NCI-H187 treated with DMSO at 0.1 percent for 48 hours (cell line): ENCODE data around the gene TRIML1.

ENCODE experiments used
- DNase-seq: peaks from one replicate; lab custom pipeline; 2025; lab: John Stamatoyannopoulos, UW

TRIML1 gene, protein sequence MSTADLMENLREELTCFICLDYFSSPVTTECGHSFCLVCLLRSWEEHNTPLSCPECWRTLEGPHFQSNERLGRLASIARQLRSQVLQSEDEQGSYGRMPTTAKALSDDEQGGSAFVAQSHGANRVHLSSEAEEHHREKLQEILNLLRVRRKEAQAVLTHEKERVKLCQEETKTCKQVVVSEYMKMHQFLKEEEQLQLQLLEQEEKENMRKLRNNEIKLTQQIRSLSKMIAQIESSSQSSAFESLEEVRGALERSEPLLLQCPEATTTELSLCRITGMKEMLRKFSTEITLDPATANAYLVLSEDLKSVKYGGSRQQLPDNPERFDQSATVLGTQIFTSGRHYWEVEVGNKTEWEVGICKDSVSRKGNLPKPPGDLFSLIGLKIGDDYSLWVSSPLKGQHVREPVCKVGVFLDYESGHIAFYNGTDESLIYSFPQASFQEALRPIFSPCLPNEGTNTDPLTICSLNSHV

DNA sequence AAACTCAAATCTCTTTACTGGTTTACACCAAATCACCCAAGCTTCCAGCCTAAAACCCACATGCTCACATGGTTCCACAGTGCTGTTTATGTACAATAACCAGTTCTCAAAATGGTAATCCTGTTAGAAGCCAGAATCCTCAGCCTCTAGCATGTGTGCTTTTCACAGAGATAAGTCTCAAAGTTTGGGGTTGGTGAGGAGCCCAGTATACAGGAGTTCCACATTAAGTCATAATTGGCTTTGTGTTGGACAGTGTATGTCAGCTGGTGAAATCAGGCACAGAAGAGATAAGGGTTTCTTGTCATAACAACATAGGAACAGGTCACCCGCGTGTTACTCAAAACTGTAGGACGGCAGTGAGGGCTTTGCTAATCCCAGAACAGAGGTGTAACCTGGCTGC is at the start of gene TRIML1:
TSS of gene TRIML1 (plus strand) at position 301 of the 400 bp plus-strand sequence. CDS start 118 bp downstream, outside the sequence.
- no peak for DNase-seq

DNA sequence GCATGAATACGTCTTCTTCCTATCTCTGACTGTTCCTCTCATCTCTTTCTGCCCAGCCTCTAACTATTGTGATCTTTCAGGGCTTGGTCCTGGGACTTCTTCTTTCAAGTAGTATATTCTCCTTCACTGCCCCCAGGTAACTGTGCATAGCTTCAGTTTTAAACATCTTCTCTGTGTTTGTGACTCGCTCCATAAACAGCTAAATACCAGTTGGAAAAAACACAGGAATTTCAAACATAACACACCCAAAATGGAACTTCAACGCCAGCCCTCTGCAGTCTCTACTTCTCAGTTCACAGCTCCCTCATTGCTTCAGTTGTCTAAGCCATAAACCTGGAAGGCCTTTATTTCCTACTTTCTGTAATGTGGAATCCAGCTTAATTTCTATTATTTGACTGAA is 46.4 kb upstream of the TRIML1 start:
- DNase-seq: no peak

- no peak for DNase-seq
These were observed 32.8 kb upstream of the TRIML1 start for GRCh38 chr4:188106454-188106853.

DNA sequence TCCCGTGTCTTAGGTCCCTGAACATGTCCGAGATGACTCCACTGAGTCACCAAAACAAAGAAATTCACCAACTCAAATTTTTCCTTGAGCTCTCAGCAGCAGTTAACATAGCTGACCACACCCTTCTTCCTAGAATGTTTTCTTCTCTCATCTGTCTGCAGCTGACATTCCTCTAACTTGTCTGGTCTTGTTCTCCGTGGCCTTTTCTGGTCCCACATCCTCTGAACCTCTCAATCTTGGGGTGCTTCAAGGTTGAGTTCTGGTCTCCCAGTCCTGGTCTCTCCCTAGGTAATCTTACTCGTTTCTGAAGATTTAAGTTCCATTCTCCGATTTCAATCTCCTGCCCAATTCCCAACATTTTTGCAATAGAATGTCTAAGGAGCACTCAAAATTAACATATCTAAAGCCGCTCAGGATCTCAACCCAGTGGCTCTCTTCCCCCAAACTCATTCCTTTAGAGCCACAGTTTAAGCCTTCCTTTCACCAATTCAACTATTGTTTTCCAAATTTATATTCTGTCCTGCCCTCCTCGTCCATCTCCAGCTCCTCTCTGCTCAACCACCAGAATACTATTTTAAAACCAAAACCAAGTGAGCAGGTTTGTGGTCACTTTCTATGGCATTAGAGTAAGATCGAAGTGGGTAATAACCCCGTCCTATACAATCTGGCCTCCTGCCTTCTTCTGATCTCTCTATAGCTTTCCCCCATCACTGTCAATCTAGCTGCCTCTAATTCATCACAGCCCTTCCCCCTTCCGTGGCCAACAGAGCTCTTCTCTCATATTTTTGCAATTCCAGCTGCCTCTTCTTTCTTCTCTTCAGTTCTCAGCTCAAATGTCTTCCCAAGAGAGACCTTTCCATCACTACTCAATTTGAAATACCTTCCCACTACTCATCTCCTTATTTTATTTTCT is 31.1 kb upstream of the TRIML1 start:
- no peak for DNase-seq

GRCh38 chr4:188109157-188109755 is 30.0 kb upstream of the TRIML1 start, which contains the start of gene TRIML2:
TRIML2 (minus strand) TSS chr4:188109603; CDS start chr4:188105368, 4,235 bp downstream.
- DNase-seq: no peak

- no peak for DNase-seq
These were observed 29.2 kb upstream of the TRIML1 start for GRCh38 chr4:188110036-188110435.

DNA sequence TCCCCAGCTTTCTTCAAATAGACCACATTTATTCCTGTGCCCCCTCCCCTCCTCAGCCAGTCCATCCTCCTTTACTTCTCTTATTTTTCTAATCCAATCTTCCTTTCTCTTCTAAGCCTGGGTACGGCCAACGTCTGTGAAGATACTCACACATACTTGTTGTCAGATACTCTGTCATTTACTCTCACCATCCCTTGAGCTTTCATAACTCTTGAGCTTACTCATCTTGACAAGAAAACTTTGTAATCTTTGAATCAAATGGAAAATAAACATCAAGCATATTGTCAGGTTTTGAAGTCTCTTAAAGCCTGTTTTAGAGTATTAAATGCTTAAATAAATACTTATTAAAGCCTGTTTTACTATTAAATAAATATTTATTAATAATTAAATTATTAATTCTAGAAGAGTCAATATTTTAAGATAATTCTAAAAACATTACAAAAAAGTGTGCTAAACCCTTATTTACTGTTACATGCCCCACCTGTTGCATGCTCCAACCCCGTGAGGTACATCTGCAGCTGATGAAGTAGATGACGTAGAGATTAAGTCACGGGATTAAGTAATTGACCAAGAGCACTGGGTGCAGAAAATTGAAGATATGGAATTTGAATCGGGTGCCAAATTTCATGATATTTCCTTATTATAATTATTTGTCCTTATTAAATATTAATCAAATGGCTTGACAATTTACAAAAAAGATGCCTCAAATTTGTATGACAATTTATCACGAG is 28.3 kb upstream of the TRIML1 start:
- no peak for DNase-seq

- DNase-seq: no peak
These were observed 27.3 kb upstream of the TRIML1 start for GRCh38 chr4:188111955-188112354.

DNA sequence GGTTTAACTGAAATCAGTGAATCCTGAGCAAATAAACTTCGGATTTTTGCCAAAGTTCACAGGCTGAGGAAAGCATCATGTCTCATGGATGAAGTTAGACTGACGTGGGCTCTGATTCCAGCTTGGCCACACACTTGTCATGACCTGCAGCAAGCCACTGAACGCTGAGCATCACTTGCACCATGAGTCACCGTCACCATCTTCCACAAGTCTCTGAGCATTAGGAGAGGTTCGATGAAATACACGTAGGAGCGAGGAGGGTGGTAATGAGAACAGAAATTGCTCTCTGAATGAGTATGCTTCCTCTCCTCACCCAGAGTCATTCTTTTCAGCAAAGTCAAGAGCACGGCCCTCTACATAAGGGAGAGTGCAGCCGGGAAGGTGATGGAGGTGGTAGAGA is 26.1 kb upstream of the TRIML1 start:
- no peak for DNase-seq

- no peak for DNase-seq
These were observed 21.5 kb upstream of the TRIML1 start for GRCh38 chr4:188117631-188118324.

DNA sequence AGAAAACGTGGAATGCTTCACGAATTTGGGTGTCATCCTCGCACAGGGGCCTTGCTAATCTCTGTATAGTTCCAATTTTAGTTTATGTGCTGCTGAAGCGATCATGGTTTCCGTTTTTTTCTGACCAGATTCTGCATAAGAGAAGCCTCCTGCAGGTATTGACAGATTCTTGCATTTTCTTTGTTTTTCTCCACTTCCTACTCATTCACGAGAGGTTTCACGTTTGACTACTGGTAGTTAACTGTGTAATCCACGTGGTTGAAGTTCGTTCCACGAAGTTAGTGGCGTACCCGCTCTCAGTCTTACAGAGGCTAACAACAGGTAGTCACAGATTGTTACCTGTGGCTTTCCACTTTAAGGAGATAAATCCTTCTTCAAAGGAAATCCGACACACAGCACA is 17.7 kb upstream of the TRIML1 start:
- no peak for DNase-seq

GRCh38 chr4:188127214-188127874 is 11.9 kb upstream of the TRIML1 start:
- no peak for DNase-seq

- no peak for DNase-seq
These were observed 8.9 kb upstream of the TRIML1 start for GRCh38 chr4:188130355-188130754.

DNA sequence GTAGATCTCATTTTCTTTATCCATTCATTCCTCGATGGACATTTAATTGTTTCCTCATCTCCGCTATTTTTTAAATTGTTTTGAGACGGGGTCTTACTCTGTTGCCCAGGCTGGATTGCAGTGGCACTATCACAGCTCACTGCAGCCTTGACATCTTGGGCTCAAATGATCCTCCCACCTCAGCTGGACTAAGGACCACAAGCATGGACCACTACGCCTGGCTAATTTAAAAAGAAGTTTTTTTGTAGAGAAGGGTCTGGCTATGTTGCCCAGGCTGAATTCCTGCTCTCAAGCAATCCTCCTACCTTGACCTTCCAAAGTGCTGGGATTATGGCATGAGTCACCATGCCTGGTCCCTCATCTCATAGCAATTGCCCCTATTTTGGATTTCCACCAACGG is 7.0 kb upstream of the TRIML1 start:
- no peak for DNase-seq

GRCh38 chr4:188138227-188138626 is 1.0 kb upstream of the TRIML1 start:
- DNase-seq: no peak

DNA sequence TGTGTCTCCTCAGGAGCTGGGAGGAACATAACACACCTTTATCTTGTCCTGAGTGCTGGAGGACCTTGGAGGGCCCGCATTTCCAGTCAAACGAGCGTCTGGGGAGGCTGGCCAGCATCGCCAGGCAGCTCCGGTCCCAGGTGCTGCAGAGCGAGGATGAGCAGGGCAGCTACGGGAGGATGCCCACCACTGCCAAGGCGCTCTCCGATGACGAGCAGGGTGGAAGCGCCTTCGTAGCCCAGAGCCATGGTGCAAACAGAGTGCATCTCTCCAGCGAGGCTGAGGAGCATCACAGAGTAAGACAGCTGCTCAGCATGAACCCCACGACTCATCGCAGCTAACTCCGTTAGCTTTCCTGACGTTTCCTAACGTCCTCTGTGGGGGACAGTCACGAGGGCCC is 430 bp downstream of the TRIML1 start:
- DNase-seq: no peak

- no peak for DNase-seq
These were observed 4.5 kb downstream of the TRIML1 start for GRCh38 chr4:188143731-188144130.

DNA sequence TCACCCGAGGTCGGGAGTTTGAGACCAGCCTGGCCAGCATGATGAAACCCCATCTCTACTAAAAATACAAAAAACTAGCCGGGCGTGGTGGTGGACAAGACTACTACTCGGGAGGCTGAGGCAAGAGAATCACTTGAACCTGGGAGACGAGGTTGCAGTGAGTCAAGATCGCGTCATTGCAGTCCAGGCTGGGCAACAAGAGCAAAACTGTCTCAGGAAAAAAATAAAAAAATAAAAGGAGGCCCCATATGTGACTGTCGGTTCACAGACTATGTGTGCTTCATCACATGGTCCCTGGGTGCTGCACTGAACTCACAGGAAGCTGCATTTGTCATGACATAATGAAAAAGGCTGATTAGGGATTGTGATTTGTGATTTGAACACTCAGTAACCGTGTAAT is 6.4 kb downstream of the TRIML1 start:
- no peak for DNase-seq

- no peak for DNase-seq
These were observed 7.4 kb downstream of the TRIML1 start for GRCh38 chr4:188146618-188147017.

GRCh38 chr4:188147176-188147575 is 7.9 kb downstream of the TRIML1 start:
- no peak for DNase-seq

DNA sequence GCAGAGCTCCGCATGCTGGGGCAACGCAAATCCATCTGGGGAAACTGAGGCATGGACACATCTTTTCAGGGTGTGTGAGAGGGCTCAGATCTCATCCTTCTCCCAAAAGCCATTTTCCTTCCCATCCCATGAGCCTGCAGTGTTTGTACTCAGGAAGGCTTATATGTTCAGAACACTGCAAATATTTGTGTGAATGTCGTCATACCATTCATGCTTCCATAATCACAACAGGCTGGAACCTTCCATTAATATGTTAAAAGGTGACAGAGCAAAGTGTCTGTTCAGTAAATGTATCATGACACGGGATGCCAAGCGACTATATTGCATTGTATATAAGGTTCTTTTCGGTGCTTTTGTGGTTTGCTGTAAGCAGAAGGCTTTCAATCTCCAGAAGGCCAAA is 8.5 kb downstream of the TRIML1 start:
- DNase-seq: no peak
